Mononuclear cell (primary cell): ENCODE data around the gene PLEKHG2. TPM values are rescaled to one million over a fixed set of nuclear protein-coding genes. Genes with fewer than 3 reads are reported as not detected.
"Not testable (repeated sequence)": the region's sequence is repeated elsewhere in the genome, so short reads cannot be mapped to it uniquely, and the experiment has no call there.

Source experiments
- H3K27me3 ChIP-seq: 2 replicates; pipeline ENCODE4 v1.6.0; 2011; ENCODE audit warnings: low read length, control low read depth; ENCODE audit not compliant: insufficient read depth
- H3K4me1 ChIP-seq: 2 replicates; pipeline ENCODE4 v1.5.1; 2011; ENCODE audit warnings: mild to moderate bottlenecking, low read length, control low read depth; ENCODE audit not compliant: insufficient read depth
- H3K4me3 ChIP-seq: 2 replicates; pipeline ENCODE4 v1.5.1; 2011; ENCODE audit warnings: mild to moderate bottlenecking, low read length, moderate library complexity
- H3K9me3 ChIP-seq: 2 replicates; pipeline ENCODE4 v1.5.1; 2011; ENCODE audit warnings: low read depth, mild to moderate bottlenecking, control low read depth, low read length
- total RNA-seq: library from RNA; depleted of rRNA; stranded (reverse); fragments of >200 nt; gene quantifications from one replicate; pipeline ENCODE4 v1.2.3, GENCODE V29; 2012

PLEKHG2 gene
- total RNA-seq, 1 donor: 21.5 TPM

DNA sequence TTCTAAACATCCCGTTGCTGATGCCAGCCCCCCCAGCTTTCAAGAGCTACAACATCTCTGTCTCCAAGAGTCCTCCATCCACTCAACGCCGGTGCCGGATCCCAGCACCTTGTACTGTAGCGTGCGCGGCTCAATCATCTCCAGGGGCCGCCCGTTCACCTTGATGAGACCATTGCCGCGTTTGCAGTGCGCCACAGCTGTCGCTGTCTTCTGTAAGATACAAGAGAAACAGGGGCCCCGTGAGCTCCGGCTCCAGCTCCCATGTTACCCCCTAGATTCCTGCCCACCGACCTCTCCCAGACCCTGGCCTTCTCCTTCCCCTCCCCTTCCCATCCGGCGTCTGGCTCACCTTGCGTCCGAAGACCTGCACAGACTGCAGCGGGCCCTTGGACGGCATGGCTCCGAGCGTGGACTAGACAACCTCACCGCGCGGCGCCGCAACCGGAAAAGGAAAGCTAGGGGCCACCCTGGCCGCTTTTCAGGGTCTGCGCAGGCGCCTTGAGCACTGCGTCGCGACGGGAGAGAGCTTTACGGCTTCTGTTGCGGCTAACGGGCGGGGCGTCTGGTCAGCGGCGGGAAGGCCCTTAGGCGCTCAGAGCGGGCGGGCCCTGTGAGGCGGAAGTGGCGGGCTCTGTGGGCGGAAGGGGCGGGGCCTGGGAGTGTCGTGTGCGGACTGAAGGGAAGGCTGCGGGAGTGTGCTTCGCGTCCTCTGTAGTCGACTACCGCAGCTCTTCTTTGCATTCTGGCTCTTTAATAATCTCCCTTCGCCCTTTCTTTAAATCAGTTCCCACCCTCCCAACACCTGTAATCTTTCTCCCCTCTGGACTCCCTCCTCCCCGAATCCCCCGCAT lies 23.3 kb downstream of the PLEKHG2 start, which contains the start of gene RPS16:
TSS of gene RPS16 (minus strand) at position 451 of the 851 bp plus-strand sequence. CDS start at position 397, 54 bp downstream.
- Histone ChIP-seq H3K9me3 (no peaks in the 10 kb centered on the region), H3K27me3 (no peaks in the 10 kb centered on the region), H3K4me1 (peaks cover 39% of the 10 kb centered on the region), H3K4me3 (peak within 1 kb of the TSS; percentile 83)

DNA sequence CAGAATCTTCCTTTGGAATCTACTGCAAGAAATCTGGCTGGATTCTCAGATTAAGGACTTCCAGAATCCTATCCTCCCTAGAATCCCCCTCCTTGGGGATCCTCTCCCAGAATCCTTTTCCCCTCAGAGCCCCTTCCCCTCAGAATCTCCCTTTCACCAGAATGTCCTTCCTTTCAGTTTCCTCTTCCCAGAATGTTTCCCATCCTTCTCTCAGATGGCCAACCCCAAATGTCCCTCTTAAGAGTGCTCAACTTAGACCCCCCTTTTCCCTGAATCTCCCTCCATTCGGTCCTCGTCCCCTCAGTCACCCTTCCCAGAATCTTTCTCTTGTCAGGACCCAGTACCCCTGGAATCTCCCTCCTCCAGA lies 23.9 kb downstream of the PLEKHG2 start:
- Histone ChIP-seq H3K9me3 (no peaks in the 10 kb centered on the region), H3K27me3 (no peaks in the 10 kb centered on the region), H3K4me1 (peaks cover 37% of the 10 kb centered on the region), H3K4me3 (peak overlapping the region; percentile 83)

DNA sequence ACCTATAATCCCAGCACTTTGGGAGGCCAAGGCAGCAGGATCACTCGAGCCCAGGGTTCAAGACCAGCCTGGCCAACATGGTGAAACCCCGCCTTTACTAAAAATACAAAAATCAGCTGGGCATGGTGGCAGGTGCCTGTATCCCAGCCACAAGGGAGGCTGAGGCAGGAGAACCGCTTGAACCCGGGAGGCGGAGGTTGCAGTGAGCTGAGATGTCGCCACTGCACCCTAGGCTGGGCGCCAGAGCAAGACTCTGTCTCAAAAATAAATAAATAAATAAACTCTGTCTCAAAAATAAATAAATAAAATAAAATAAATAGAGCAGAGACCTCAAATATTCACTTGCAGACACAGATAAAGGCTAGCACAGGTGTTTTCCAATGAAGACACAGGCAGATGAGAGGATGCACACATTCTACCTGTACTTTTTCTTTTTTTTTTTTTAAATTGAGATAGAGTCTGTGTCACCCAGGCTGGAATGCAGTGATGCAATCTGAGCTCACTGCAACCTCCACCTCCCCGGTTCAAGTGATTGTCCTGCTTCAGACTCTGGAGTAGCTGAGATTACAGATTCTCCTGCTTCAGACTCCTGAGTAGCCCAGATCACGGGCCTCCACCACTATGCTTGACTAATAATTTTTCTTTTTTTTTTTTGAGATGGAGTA lies 25.9 kb downstream of the PLEKHG2 start:
- H3K27me3 ChIP-seq: no peaks in the 10 kb centered on the region

DNA sequence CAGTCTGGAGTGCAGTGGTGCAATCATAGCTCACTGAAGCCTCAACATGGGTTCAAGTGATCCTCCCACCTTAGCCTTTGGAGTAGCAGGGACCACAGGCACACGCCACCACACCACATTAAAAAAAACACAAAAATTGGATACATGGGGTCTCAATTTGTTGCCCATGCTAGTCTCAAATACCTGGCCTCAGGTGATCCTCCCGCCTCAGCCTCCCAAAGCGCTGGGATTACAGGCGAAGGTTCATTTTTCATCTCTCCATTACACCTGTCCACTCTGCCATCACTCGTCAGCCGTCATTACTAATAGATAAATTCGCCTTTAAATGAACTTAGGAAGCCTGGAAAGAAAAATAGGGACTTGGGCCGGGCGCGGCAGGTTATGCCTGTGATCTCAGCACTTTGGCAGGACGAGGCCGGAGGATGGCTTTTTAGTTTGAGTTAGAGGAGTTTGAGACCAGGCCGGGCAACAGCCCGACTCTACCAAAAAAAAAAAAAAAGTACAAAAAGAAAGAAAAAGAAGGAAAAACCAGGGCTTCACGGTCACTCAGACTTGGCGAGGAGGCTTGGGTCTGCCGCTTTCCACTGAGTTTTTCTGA lies 32.2 kb downstream of the PLEKHG2 start:
- H3K9me3 ChIP-seq: no peaks in the 10 kb centered on the region
- H3K27me3 ChIP-seq: no peaks in the 10 kb centered on the region
- peak overlapping the region; percentile 99 for H3K4me3 ChIP-seq
- peaks cover 54% of the 10 kb centered on the region for H3K4me1 ChIP-seq

More for the DNA sequence above, 25.9 kb downstream of the PLEKHG2 start:
- H3K9me3 ChIP-seq: no peaks in the 10 kb centered on the region
- H3K4me1 ChIP-seq: peaks cover 34% of the 10 kb centered on the region
- H3K4me3 ChIP-seq: no peak overlapping the region

DNA sequence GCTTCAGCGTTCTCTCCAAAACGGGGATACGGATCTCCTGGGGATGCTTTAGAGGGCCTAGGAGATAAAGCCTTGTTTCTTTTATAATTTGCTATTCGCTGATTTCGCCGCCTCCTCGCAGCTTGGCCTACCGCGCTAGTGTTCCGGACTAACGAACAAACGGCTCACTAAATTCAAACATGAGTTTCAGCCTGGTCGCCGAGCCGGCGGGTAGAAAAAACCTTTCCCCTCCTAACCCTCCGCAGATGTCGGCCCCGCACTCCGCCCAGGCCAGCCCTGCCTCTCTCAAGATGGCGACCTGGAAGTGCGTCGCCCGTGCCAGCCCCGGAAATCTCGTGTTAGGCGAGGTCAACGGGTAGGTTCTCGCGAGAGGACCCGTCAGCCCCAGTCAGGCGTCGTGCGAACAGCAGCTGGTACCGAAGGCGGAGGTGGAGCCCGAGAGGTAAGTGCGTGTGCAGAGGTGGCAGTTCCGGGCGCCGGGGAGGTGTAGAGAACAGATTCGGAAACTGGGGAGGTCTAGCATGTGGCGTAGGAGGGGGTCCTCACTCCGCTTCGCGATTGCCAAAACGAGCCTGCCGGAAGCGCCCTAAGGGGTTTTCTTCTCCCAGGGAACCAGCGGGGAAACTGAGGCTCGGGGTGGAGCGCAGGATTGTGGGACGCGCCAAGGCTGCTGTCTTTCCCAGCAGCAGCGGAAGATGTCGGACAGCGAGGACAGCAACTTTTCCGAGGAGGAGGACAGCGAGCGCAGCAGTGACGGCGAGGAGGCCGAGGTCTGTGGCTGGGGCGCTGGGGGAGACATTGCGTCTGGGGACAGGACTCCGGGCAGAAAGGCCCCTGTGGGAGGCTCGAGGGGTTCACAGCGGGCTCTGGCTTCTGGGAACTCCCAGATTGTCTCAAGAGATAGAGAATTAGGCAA lies 33.0 kb downstream of the PLEKHG2 start, which contains the start of gene SUPT5H:
TSS of gene SUPT5H (plus strand) at position 387 of the 916 bp plus-strand sequence. CDS start at position 696, 309 bp downstream.
- Histone ChIP-seq H3K9me3 (no peaks in the 10 kb centered on the region), H3K4me1 (peaks cover 59% of the 10 kb centered on the region), H3K4me3 (peak within 1 kb of the TSS; percentile 99), H3K27me3 (no peaks in the 10 kb centered on the region)

DNA sequence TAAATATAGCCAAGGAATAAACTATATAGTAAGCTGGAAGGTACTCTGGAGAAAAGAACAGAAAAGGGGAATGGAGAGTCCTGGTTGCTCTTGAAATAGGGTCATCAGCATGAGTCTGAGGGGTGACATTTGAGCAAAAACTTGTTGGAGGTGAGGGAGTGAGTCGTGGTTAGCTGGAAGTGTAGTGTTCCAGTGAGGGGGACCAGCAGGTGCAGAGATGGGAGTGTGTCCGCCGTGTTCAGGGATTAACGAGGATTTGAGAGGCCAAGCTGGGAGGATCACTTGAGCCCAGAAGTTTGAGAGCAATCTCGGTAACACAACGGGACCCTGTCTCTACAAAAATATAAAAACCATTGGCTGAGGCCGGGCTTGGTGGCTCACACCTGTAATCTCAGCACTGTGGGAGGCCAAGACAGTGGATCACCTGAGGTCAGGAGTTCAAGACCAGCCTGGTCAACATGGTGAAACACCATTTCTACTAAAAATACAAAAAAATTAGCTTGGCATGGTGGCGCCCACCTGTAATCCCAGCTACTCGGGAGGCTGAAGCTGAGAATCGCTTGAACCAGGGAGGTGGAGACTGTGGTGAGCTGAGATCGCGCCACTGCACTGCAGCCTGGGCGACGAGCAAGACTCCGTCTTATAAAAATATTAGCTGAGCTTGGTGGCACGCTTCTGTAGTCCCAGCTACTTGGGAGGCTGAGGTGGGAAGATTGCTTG lies 34.1 kb downstream of the PLEKHG2 start:
- H3K4me3 ChIP-seq: peak overlapping the region; percentile 99
- H3K9me3 ChIP-seq: no peaks in the 10 kb centered on the region
- H3K4me1 ChIP-seq: peaks cover 54% of the 10 kb centered on the region
- no peaks in the 10 kb centered on the region for H3K27me3 ChIP-seq

DNA sequence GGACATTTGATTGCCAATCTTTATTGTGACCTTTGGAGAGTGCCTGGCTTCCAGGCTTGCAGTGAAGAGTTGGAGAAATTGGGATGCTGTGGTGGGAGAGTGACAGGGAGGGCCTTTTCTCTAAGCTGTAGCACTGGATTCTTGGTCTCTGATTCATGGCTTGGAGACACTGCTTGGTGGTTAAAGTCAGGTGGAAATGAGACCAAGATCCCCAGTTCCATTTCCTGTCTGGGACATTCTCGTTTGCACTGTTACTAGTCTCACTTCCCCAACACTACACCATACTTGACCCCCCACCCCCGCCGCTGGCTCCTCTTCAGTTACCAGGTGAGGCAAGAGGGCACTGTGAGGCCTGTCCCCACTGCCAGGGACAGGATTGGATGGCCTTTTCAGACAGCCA lies 35.8 kb downstream of the PLEKHG2 start:
- no peak overlapping the region for H3K4me3 ChIP-seq
- H3K9me3 ChIP-seq: no peaks in the 10 kb centered on the region
- H3K4me1 ChIP-seq: peaks cover 54% of the 10 kb centered on the region

DNA sequence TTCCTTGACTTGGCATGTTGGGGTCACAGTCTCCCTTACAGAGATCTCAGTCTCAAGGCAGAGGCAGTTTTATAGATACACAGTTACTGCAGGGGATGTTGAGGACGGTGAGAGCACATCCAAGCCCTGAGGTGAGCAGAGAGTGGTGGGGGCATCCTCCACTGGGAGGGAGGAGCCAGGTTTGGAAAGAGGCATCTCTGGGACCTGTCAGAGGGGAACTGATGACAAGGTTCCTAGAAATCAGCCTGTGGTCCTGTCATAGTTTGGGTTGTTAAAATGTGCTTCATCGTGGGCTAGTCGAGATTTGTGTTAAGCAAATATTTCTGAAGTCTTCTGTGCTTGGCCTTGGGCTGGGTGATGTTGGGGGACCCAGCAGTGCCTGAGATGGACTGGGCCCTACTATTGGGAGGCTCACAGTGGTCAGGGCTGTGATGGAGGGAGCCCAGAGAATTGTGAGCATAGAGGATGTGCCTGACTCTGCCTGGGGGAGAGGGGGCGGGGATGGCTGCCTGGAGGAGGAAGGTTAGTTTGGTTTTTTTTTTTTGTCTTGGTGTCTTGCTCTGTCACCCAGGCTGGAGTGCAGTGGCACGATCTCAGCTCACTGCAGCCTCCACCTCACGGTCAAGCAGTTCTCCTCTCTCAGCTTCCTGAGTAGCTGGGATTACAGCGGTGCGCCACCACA lies 36.8 kb downstream of the PLEKHG2 start:
- H3K4me1 ChIP-seq: peaks cover 52% of the 10 kb centered on the region
- no peak overlapping the region for H3K4me3 ChIP-seq
- no peaks in the 10 kb centered on the region for H3K9me3 ChIP-seq
- H3K27me3 ChIP-seq: no peaks in the 10 kb centered on the region

More for the DNA sequence above, 35.8 kb downstream of the PLEKHG2 start:
- no peaks in the 10 kb centered on the region for H3K27me3 ChIP-seq

DNA sequence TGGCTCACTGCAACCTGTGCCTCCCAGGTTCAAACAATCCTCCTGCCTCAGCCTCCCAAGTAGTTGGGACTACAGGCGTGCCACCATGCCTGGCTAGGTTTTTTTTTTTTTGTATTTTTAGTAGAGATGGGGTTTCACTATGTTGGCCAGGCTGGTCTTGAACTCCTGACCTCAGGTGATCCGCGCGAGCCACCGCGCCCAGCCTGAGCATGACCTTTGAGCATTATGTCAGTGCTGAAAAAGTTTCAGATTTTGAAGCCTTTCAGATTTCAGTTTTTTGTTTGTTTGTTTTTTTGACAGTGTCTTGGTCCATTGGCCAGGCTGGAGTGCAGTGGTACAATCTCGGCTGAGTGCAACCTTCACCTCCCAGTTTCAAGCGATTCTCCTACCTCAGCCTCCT lies 38.8 kb downstream of the PLEKHG2 start:
- H3K9me3 ChIP-seq, H3K4me3 ChIP-seq, H3K27me3 ChIP-seq: not testable (repeated sequence)
- H3K4me1 ChIP-seq: peaks cover 39% of the 10 kb centered on the region

DNA sequence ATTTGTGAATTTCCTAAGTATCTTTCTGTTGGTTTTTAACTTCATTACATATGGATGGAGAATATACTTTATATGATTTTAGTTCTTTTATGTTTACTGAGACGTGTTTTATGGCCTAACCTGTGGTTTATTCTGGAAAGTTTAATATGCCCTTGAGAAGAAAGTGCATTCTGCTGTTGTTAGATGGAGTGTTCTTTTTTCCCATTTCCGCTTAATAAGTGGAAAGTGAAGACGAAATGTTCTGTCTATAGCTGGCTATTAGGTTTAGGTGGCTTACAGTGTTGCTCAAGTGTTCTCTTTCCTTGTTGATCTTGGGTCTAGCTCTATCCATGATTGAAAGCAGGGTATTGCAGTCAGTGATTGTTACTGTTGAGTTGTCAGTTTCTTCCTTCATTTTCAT lies 50.9 kb downstream of the PLEKHG2 start:
- H3K4me1 ChIP-seq: no peaks in the 10 kb centered on the region
- H3K4me3 ChIP-seq: no peak overlapping the region
- no peaks in the 10 kb centered on the region for H3K27me3 ChIP-seq
- no peaks in the 10 kb centered on the region for H3K9me3 ChIP-seq

DNA sequence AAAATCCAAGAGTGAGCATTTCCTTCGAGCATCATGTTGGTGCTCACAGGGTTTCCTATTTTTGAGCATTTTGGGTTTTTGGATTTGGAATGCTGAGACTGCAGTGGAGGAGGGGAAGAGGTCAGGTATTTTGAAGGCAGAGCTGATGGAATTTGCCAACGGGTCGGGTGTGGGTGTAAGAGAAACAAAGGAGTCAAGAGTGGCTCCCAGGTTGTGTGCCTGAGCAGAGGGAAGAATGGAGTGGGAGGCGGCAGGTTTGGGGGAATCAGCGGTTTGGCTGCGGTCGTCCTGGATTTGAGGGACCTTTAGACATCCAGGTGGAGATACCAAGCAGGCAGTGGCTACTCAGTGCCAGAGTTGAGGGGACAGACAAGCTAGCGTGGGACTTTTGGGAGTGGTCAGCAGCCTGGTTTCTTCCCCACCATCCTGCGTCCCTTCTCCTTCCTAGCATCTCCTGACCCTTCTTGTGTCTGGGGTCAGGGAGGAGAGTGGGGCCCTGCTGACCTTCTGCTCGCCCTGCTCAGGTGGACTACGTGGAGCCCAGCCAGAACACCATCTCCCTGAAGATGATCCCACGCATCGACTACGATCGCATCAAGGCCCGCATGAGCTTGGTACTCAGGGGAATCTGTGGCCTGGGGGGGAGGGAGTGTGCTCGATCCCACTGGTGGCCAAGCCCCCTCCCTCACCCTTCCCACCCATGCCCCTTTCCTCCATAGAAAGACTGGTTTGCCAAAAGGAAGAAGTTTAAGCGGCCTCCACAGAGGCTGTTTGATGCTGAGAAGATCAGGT lies 53.7 kb downstream of the PLEKHG2 start:
- H3K9me3 ChIP-seq: no peaks in the 10 kb centered on the region
- H3K27me3 ChIP-seq: no peaks in the 10 kb centered on the region
- H3K4me3 ChIP-seq: no peak overlapping the region
- H3K4me1 ChIP-seq: no peaks in the 10 kb centered on the region

DNA sequence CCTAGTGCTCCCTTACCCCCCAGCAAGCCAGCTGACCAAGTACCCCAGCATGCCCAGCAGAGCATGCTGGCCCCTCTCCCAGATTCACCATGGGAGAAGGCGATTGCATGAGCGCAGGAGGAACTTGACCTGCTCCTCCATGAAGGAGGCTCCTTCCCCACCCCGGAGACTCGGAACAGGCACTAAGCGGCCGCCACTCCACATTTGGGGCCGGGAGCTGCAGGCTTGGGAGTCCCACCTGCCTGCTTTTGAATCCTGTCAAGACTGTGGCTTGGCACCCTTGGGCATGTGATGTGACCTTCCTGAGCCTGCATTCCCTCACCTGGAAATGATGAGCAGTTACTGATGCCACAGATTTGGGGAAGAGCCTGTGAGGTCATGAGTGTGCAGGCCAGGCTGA lies 55.5 kb downstream of the PLEKHG2 start:
- Histone ChIP-seq H3K4me1 (no peaks in the 10 kb centered on the region), H3K4me3 (no peak overlapping the region), H3K27me3 (no peaks in the 10 kb centered on the region), H3K9me3 (no peaks in the 10 kb centered on the region)

DNA sequence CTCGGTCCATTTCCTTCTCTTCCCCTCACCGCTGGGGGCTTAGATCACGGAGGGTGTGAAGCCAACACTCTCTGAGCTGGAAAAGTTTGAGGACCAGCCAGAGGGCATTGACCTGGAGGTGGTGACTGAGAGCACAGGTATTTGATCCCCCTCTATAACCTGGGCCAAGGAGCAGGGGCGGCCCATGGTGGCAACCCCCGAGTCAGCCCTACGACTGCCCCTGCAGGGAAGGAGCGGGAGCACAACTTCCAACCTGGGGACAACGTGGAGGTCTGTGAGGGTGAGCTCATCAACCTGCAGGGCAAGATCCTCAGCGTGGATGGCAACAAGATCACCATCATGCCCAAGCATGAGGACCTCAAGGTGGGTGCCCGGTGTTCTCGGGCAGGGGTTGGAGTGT lies 56.6 kb downstream of the PLEKHG2 start:
- no peak overlapping the region for H3K4me3 ChIP-seq
- H3K9me3 ChIP-seq: no peaks in the 10 kb centered on the region
- H3K4me1 ChIP-seq: no peaks in the 10 kb centered on the region
- H3K27me3 ChIP-seq: no peaks in the 10 kb centered on the region
